Activated T-helper 2 cell treated with anti-CD3 and anti-CD28 coated beads, Interferon-gamma antibody, Interleukin-2, Interleukin-4, amounts not matched to agents 10 μg/mL and 5 μg/mL and 100 μg/mL, durations not matched to agents 14 hours and 24 hours and 36 hours (primary cell): ENCODE data around the gene PFDN4. TPM values are rescaled to one million over a fixed set of nuclear protein-coding genes. Genes with fewer than 3 reads are reported as not detected.

Source experiments
- DNase-seq: peaks from one replicate; pipeline ENCODE4 v3.0.0; 2021; ENCODE audit warnings: low spot score
- H3K27ac Mint-ChIP-seq: one replicate; pipeline ENCODE4 v1.8.0; 2021; ENCODE audit warnings: mixed read lengths
- H3K27me3 Mint-ChIP-seq: one replicate; pipeline ENCODE4 v1.8.0; 2021; ENCODE audit warnings: low read depth, mixed read lengths
- H3K36me3 Mint-ChIP-seq: one replicate; pipeline ENCODE4 v1.8.0; 2021; ENCODE audit warnings: low read depth, mixed read lengths
- H3K4me1 Mint-ChIP-seq: one replicate; pipeline ENCODE4 v1.8.0; 2021; ENCODE audit warnings: low read depth, mixed read lengths
- H3K4me3 Mint-ChIP-seq: one replicate; pipeline ENCODE4 v1.8.0; 2021; ENCODE audit warnings: low read depth, mild to moderate bottlenecking, moderate library complexity, mixed read lengths
- H3K9me3 Mint-ChIP-seq: one replicate; pipeline ENCODE4 v1.8.0; 2021; ENCODE audit warnings: mixed read lengths
- intact Hi-C: fragments of 100-400 bp; cut with micrococcal nuclease; formaldehyde crosslinking; loops from one replicate; pipeline ENCODE4 v1.15.1; 2023
- total RNA-seq: library from RNA; stranded (reverse); gene quantifications from 2 replicates; pipeline ENCODE4 v1.2.3, GENCODE V29; 2022

Gene PFDN4
- total RNA-seq, 1 donor from 2014 or later: 55.1 TPM

DNA sequence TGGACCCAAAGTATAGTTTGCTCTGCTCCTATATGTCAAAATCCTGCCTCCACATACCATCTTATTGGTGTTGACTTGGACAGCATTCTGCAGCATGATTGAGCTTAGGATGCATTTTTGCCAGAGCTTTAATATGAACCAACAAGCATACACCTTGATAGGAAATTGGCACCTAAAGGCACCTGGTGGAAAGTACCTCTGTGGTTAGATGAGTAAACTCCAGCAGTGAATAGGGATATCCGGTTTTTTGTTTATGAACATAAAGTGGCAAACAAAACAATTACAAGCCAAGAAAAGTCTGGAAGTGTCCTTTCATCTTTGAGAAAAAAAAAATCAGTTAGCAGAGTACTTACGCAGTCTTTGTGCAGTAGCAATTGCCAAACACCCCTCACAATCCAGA lies 27.9 kb upstream of the PFDN4 start:
- intact Hi-C loops: no loop called here
- H3K4me3 Mint-ChIP-seq: no peak overlapping the region
- H3K27me3 Mint-ChIP-seq: peaks cover 49% of the 10 kb centered on the region
- H3K27ac Mint-ChIP-seq: no peak overlapping the region
- no peaks in the 10 kb centered on the region for H3K9me3 Mint-ChIP-seq
- H3K4me1 Mint-ChIP-seq: no peaks in the 10 kb centered on the region
- H3K36me3 Mint-ChIP-seq: no peaks in the 10 kb centered on the region
- no peak for DNase-seq

DNA sequence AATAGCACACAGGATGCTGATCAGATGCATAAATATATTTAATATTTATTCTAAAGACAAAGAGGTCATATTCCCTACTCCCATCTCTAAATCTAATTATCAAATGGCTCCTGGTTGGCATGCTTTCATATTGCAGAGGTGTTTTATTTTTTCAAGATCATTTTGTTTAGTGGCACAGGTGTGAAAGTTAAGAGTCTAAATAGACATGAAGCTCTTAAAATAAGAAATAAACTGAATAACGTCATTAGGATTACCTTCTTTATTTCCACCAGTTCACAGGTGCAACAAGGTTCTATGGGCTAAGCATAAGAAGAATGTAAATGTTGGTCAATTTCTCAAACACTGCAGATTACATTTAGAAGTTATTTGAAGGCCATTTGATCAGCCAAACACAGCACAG lies 27.0 kb upstream of the PFDN4 start:
- Mint-ChIP-seq H3K4me1 (no peaks in the 10 kb centered on the region), H3K9me3 (no peaks in the 10 kb centered on the region), H3K36me3 (no peaks in the 10 kb centered on the region), H3K27me3 (peaks cover 48% of the 10 kb centered on the region), H3K4me3 (no peak overlapping the region), H3K27ac (no peak overlapping the region)
- intact Hi-C loops: no loop called here
- DNase-seq: no peak

DNA sequence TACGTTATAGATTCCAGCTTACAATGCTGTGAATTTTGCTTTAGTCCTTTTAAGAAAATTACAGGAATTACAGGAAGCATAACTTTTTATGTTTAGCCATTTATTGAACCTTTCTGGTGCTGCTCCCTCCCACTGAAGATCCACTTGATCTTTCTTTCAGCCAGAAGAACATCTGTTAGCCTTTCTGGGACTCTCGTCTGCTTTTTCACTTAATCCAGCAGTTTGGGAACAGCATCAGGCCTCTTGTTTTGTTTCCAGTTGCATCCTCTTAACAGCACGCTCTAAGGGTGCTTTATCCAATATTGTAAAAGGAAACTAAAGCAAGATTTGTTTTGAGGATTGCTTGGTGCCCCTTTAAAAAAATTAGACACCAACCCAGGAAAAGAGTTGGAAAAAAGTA lies 23.8 kb upstream of the PFDN4 start:
- H3K27me3 Mint-ChIP-seq: peaks cover 36% of the 10 kb centered on the region
- intact Hi-C loops: no loop called here
- H3K9me3 Mint-ChIP-seq: no peaks in the 10 kb centered on the region
- H3K4me1 Mint-ChIP-seq: no peaks in the 10 kb centered on the region
- no peak overlapping the region for H3K4me3 Mint-ChIP-seq
- DNase-seq: no peak
- no peak overlapping the region for H3K27ac Mint-ChIP-seq
- H3K36me3 Mint-ChIP-seq: no peaks in the 10 kb centered on the region

DNA sequence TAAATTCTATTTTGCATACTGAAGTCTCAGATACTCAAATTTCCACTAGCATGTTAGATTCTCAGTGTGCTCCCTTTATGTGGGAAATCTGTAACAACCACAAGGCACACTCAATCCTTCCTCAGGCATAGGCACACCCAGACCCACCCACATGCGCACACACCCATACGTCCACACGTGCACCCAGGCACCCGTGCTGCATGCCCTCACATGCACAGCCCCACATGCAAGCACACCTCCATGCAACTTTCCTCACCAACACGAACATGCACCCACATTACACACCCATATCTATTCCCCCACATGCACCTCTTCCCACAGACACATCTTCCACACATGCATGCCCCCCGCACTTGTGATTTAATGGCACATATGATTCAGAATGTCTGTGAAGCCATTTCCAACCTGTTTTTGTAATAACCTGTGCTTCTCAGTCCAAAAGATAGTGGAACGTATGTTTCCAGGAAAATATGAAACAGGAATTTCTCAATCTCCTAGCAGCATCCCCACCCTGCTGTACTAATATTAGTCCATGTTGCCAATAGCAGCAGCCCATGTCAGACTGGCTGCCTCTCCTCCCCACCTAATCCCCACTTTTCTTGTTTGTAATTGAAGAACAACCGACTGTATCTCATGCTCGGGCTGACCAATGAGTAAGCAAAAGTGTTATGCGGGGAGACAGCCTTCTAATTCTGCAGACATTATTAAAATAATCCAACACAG lies 22.8 kb upstream of the PFDN4 start:
- DNase-seq: no peak
- Mint-ChIP-seq H3K9me3 (no peaks in the 10 kb centered on the region), H3K27ac (no peak overlapping the region), H3K36me3 (no peaks in the 10 kb centered on the region), H3K4me1 (no peaks in the 10 kb centered on the region), H3K27me3 (peaks cover 37% of the 10 kb centered on the region), H3K4me3 (no peak overlapping the region)
- intact Hi-C loops: no loop called here

DNA sequence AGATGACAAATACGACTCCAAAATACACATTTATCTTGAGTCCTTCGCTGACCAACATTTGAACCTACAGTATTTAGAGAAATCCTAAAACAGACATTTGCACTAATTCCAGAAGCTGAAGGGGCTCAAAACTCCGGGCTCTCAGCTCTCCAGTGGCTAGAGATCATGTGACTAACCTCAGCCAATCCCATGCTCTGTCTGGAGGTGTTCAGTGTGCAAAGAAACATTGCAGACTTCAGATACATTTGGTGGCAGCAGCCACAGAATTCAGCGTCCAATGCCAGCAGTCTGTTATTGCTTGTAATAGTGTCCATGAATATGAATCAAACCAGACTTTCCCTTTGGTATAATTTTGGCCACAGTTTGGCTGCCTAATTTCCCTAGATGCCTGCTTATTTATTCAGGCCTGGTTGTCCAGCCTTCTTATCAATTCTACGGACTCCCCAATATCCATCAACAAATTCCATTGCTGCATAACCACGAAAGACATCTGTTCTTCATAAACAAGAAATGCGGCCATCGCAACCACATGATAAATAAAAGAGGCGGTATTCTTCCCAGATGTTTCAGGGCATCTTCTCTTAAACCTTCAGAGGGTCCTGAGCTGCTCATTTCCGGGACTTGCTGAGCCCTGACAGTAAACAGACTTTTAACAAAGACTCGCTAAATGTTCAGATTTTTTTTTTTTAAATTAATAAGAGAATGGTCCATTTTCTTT lies 19.6 kb upstream of the PFDN4 start:
- H3K36me3 Mint-ChIP-seq: no peaks in the 10 kb centered on the region
- intact Hi-C loops: no loop called here
- no peak overlapping the region for H3K27ac Mint-ChIP-seq
- H3K27me3 Mint-ChIP-seq: peaks cover 24% of the 10 kb centered on the region
- DNase-seq: no peak
- no peaks in the 10 kb centered on the region for H3K9me3 Mint-ChIP-seq
- no peaks in the 10 kb centered on the region for H3K4me1 Mint-ChIP-seq
- no peak overlapping the region for H3K4me3 Mint-ChIP-seq

DNA sequence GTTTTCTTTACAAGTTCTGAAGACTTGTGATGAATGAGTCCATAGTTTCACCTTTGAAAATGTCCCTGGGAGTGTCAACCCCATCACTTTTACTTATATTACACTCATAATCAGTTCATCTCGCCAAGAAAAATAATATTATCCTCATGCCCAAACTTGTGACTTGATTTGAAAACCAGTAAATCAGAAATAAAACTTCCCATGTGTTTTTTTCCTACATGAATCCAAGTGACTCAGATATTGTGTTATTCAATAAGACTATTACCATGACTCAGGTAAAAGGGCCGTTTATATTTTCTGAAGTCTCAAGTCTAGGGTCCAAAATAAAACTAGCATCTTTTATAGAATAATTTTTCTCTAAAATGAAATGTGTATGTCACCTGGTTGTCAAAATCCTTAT lies 18.3 kb upstream of the PFDN4 start:
- Mint-ChIP-seq H3K4me1 (no peaks in the 10 kb centered on the region), H3K9me3 (no peaks in the 10 kb centered on the region)

DNA sequence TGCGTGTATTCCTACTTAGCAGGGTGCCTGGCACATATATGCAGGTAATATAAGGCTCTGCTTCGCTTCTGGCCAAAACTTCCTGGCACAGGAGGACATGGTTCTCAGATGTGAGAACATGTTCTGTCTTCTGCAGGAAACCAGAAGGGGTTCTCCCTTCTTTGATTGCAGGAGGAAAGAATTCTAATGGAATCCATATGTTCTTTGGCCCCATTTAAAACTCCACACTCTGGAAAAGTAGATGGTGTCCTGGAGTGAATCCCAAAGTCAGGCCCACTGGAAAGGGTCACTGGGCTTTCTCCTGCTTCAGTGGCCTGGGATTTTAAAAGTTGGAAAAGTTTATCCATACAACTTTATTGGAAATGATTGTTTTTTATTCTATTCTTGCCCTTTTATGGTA lies 17.7 kb upstream of the PFDN4 start:
- peaks cover 13% of the 10 kb centered on the region for H3K27me3 Mint-ChIP-seq
- no peaks in the 10 kb centered on the region for H3K4me1 Mint-ChIP-seq
- H3K27ac Mint-ChIP-seq: no peak overlapping the region
- no peaks in the 10 kb centered on the region for H3K9me3 Mint-ChIP-seq
- DNase-seq: no peak
- no peaks in the 10 kb centered on the region for H3K36me3 Mint-ChIP-seq
- intact Hi-C loops: no loop called here
- H3K4me3 Mint-ChIP-seq: no peak overlapping the region

More for the DNA sequence above, 18.3 kb upstream of the PFDN4 start:
- intact Hi-C loops: no loop called here
- Mint-ChIP-seq H3K36me3 (no peaks in the 10 kb centered on the region), H3K27ac (no peak overlapping the region), H3K27me3 (peaks cover 19% of the 10 kb centered on the region), H3K4me3 (no peak overlapping the region)
- DNase-seq: no peak

DNA sequence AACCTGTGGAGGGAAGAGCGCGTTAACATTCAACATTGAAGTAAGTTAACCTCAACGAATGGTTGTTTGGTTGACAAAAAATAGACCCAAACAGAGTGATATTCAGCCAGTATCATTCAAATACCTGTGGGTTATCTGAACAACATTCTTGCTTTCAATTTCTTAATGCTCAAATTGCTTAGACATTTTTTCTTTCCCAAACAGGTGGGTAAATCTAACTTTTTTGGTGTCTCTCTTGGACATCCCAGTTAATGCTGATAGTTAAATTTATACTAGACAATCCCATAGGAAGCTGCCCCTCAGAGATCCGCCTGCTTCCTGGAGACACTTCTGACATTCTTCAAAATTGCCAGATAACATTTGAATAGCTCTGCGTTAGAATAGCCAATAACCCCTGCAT lies 14.1 kb upstream of the PFDN4 start:
- peaks cover 12% of the 10 kb centered on the region for H3K27me3 Mint-ChIP-seq
- intact Hi-C loops: no loop called here

DNA sequence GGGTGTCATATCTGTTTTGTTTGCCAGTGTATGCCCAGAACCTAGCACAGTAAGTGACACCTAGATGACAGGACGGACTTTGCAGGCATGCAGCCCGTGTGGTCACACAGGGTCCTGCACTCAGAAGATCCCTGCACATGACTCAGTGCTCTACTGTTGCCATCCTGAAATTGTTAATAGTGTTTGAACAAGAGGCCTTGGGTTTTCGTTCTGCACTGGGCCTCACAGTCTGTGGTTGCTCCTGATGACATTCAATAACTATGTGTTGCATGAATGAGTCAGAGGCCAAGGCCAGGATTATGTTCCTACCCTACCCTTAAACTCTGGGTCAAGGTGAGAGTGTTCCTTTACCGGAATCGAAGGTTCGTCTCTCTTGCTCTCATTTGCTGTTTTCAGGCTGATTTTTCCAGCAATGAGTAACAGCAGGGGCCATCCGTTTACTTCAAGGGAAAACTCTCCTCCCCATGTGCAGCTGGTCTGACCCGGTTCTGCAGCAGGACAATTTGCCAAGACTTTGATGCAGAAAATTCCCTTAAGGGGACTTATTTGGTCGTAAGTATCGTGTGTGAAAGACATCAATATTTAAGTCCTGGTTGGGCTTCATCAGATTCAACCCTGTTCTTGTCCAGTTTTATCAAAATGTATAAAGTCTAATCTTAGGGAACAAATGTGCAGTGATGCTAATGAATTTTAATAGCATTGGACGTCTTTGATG lies 13.0 kb upstream of the PFDN4 start:
- H3K27me3 Mint-ChIP-seq: peaks cover 8% of the 10 kb centered on the region
- H3K9me3 Mint-ChIP-seq: no peaks in the 10 kb centered on the region
- no peak overlapping the region for H3K27ac Mint-ChIP-seq
- H3K36me3 Mint-ChIP-seq: no peaks in the 10 kb centered on the region
- intact Hi-C loops: no loop called here
- H3K4me3 Mint-ChIP-seq: no peak overlapping the region
- no peaks in the 10 kb centered on the region for H3K4me1 Mint-ChIP-seq
- DNase-seq: no peak

More for the DNA sequence above, 14.1 kb upstream of the PFDN4 start:
- H3K36me3 Mint-ChIP-seq: no peaks in the 10 kb centered on the region
- no peak overlapping the region for H3K4me3 Mint-ChIP-seq
- no peak overlapping the region for H3K27ac Mint-ChIP-seq
- no peaks in the 10 kb centered on the region for H3K9me3 Mint-ChIP-seq
- H3K4me1 Mint-ChIP-seq: no peaks in the 10 kb centered on the region
- DNase-seq: no peak

DNA sequence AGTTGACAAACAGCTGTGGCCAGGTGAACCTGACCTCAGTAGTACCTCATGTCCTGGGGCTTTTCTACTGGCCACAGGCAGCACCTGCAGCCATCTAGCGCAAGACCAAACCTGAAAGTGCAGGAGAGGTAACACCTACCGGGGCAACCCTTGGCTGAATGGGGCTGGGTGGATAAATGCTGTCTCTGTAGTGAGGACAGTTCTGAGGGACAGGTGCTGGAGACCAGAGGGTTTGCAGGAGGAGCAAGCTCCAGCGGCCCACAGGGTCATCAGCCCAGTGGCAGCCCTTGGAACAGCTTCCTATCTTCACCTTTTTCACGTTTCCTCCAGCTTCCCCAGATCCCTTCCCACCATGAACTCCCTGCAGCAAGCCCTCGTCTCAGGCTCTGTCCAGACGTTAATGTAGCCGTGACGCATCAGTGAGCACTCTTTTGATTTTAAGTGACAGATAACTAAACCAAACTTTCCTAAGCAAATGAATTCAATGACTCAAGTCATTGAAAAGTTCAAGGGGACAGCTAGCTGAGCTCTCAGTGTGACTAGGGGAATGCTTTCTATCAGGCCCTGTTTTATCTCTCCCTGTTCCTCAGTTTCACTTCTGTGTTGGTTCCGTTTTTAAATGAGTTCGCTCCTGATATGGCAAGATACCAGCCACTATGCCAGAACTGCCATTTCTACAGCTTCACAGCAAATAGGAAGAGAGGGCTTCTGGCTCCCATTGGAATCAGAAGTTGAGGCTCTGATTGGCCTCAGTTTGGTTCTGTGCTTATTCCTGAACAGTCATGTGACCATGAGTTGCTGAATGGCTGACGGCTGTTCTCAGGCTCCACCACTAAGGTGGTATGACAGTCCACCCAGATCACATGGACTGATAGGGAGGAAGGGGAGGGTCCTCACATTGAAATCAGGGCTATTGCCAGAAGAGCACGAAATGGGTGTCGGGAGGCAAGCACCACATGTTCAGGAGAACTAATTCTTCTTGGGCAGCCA lies 12.1 kb upstream of the PFDN4 start:
- intact Hi-C loops: no loop called here
- peaks cover 8% of the 10 kb centered on the region for H3K27me3 Mint-ChIP-seq
- no peaks in the 10 kb centered on the region for H3K36me3 Mint-ChIP-seq
- no peaks in the 10 kb centered on the region for H3K4me1 Mint-ChIP-seq
- H3K27ac Mint-ChIP-seq: no peak overlapping the region
- no peaks in the 10 kb centered on the region for H3K9me3 Mint-ChIP-seq
- no peak overlapping the region for H3K4me3 Mint-ChIP-seq
- DNase-seq: no peak

DNA sequence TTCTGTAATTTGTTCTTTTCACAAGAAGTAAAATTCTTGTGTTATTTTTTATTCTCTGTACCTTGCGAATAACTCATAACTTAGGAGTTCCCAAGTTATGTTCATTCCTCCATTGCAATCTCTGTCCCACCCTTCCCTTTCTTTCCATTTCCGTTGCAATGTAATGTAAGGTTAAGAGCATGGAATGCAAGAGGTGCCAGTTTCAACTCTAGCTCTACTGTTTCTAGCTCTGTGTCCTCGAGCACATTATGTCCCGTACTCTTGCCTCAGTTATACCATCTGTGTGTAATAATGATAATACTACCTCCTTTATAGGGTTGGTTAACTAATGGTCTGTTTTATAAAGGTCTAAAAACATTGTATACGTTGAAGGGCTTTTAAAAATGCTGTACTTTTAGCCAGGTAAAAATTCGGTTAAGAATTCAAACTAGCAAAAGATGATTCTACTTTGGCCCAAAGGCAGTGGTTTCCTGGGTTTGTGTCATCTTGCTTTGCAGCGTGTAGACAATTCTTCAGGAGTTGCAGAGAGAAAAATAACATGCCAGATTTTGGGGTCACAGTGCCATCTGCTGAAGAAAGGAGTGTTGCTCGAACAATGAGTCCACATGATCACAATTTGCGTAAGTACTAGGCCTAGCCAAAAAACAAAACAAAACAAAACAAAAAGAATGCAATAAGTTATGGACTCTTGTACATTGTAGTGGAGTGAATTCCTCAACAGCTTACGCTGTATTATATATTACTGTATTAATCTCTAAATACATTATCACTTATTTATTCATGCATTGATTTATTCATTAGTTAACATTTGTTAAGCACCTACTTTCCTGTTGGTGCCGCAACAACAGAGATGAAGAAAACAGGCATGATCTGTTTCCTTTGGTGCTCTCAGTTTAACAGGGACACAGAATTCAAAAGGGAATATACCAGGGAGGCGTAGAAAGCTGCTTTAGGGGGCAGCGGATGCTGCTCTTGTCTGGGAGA lies 10.0 kb upstream of the PFDN4 start:
- Mint-ChIP-seq H3K27ac (no peak overlapping the region), H3K27me3 (peaks cover 9% of the 10 kb centered on the region), H3K4me1 (no peaks in the 10 kb centered on the region), H3K36me3 (no peaks in the 10 kb centered on the region), H3K9me3 (no peaks in the 10 kb centered on the region), H3K4me3 (no peak overlapping the region)
- no peak for DNase-seq
- intact Hi-C loops: no loop called here
